Activated B cell treated with CpG ODN at 0.5 μM for 24 hours (primary cell): ENCODE results near the gene HOXB3. TPM values are rescaled to one million over a fixed set of nuclear protein-coding genes. Genes with fewer than 3 reads are reported as not detected.
"Not testable (repeated sequence)": the region's sequence is repeated elsewhere in the genome, so short reads cannot be mapped to it uniquely, and the experiment has no call there.

Experiments used
- ATAC-seq: fragments of 200-7000 bp; cut with Tn5 transposase; one replicate; pipeline ENCODE4 v1.10.0; 2021; ENCODE audit warnings: low read depth, mild to moderate bottlenecking, moderate library complexity
- CTCF ChIA-PET: fragments of 350-600 bp; sonication (Branson Sonifier 250); formaldehyde crosslinking; loops from one replicate; lab custom pipeline; 2021; ENCODE audit warnings: antibody characterized with exemption; lab: Charles Lee
- POLR2A ChIA-PET: fragments of 350-600 bp; sonication (Branson Sonifier 250); formaldehyde crosslinking; loops from one replicate; lab custom pipeline; 2021; ENCODE audit warnings: antibody characterized with exemption; lab: Charles Lee
- DNase-seq: peaks from one replicate; pipeline ENCODE4 v3.0.0; 2022
- H3K27ac Mint-ChIP-seq: one replicate; pipeline ENCODE4 v1.8.0; 2020; ENCODE audit warnings: mixed read lengths
- H3K27me3 Mint-ChIP-seq: one replicate; pipeline ENCODE4 v1.8.0; 2021; ENCODE audit warnings: mixed read lengths
- H3K36me3 Mint-ChIP-seq: one replicate; pipeline ENCODE4 v1.8.0; 2021; ENCODE audit warnings: low read depth, mixed read lengths
- H3K4me1 Mint-ChIP-seq: one replicate; pipeline ENCODE4 v1.8.0; 2021; ENCODE audit warnings: mixed read lengths
- H3K4me3 Mint-ChIP-seq: one replicate; pipeline ENCODE4 v1.8.0; 2020; ENCODE audit warnings: mild to moderate bottlenecking, mixed read lengths
- H3K9me3 Mint-ChIP-seq: one replicate; pipeline ENCODE4 v1.8.0; 2020; ENCODE audit warnings: mixed read lengths
- intact Hi-C: fragments of 100-400 bp; cut with micrococcal nuclease; formaldehyde crosslinking; loops from one replicate; pipeline ENCODE4 v1.15.1; 2024
- total RNA-seq: library from RNA; stranded (reverse); gene quantifications from 2 replicates; pipeline ENCODE4 v1.2.3, GENCODE V29; 2022
- TF ChIP-seq, protein P1 (sequence below): fragments of 200-600 bp; IDR thresholded peaks from one replicate; pipeline ENCODE4 v1.8.0; 2022; ENCODE audit warnings: antibody characterized with exemption, mild to moderate bottlenecking

HOXB3 gene
- total RNA-seq, 1 donor from 2014 or later: 2.6 TPM

- POLR2A ChIA-PET: interaction anchor here (0.9 to 1.0 kb wide), 2 partner anchors 9 to 401 kb away, joined by 3 read pairs; no protein-coding TSS in a partner anchor
- CTCF ChIA-PET: no interaction called here
- DNase-seq (no peak), ATAC-seq (no peak)
- H3K9me3 Mint-ChIP-seq: no peaks in the 10 kb centered on the region
- intact Hi-C loops: loop anchor here (2.0 kb wide), 1 partner anchor 28 kb away; no protein-coding TSS in a partner anchor
- no peak overlapping the region for H3K27ac Mint-ChIP-seq
- TF ChIP-seq, protein P1, sequence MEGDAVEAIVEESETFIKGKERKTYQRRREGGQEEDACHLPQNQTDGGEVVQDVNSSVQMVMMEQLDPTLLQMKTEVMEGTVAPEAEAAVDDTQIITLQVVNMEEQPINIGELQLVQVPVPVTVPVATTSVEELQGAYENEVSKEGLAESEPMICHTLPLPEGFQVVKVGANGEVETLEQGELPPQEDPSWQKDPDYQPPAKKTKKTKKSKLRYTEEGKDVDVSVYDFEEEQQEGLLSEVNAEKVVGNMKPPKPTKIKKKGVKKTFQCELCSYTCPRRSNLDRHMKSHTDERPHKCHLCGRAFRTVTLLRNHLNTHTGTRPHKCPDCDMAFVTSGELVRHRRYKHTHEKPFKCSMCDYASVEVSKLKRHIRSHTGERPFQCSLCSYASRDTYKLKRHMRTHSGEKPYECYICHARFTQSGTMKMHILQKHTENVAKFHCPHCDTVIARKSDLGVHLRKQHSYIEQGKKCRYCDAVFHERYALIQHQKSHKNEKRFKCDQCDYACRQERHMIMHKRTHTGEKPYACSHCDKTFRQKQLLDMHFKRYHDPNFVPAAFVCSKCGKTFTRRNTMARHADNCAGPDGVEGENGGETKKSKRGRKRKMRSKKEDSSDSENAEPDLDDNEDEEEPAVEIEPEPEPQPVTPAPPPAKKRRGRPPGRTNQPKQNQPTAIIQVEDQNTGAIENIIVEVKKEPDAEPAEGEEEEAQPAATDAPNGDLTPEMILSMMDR: no peak
- no peaks in the 10 kb centered on the region for H3K36me3 Mint-ChIP-seq
- H3K4me3 Mint-ChIP-seq: peak overlapping the region; percentile 69
- H3K27me3 Mint-ChIP-seq: peaks cover 15% of the 10 kb centered on the region
- peaks cover 24% of the 10 kb centered on the region for H3K4me1 Mint-ChIP-seq
Observed at GRCh38 chr17:48513097-48513496, 76.9 kb downstream of the HOXB3 start.

- intact Hi-C loops: no loop called here
- no peak for DNase-seq
Observed at GRCh38 chr17:48510761-48511604, 79.1 kb downstream of the HOXB3 start.

GRCh38 chr17:48510381-48510760 lies 79.7 kb downstream of the HOXB3 start:
- no peak overlapping the region for H3K27ac Mint-ChIP-seq
- DNase-seq: no peak
- peaks cover 7% of the 10 kb centered on the region for H3K27me3 Mint-ChIP-seq
- ChIA-PET CTCF (no interaction called here), POLR2A (interaction anchor here (0.6 kb wide), 1 partner anchor 91 kb away, joined by 4 read pairs; no protein-coding TSS in a partner anchor)
- no peaks in the 10 kb centered on the region for H3K36me3 Mint-ChIP-seq
- no peak for ATAC-seq
- TF ChIP-seq, protein P1: no peak
- intact Hi-C loops: no loop called here
- H3K4me1 Mint-ChIP-seq: peaks cover 17% of the 10 kb centered on the region
- no peak overlapping the region for H3K4me3 Mint-ChIP-seq
- no peaks in the 10 kb centered on the region for H3K9me3 Mint-ChIP-seq

More at GRCh38 chr17:48510761-48511604, 79.1 kb downstream of the HOXB3 start:
- H3K36me3 Mint-ChIP-seq: no peaks in the 10 kb centered on the region
- peaks cover 10% of the 10 kb centered on the region for H3K27me3 Mint-ChIP-seq
- H3K4me1 Mint-ChIP-seq: peaks cover 17% of the 10 kb centered on the region
- no peak overlapping the region for H3K4me3 Mint-ChIP-seq
- H3K9me3 Mint-ChIP-seq: no peaks in the 10 kb centered on the region
- no peak overlapping the region for H3K27ac Mint-ChIP-seq
- ChIA-PET CTCF (no interaction called here), POLR2A (no interaction called here)
- TF ChIP-seq, protein P1: no peak
- peak; percentile 21 for ATAC-seq

DNA sequence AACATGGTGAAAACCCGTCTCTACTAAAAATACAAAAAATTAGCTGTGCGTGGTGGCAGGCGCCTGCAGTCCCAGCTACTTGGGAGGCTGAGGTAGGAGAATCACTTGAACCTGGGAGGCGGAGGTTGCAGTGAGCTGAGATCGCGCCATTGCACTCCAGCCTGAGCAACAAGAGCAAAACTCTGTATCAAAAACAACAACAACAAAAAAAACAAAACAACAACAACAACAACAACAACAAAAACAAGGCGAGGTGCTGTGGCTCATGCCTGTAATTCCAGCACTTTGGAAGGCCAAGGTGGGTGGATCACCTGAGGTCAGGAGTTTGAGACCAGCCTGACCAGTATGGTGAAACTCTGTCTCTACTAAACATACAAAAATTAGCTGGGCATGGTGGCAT lies 80.3 kb downstream of the HOXB3 start:
- H3K27me3 Mint-ChIP-seq, DNase-seq, intact Hi-C loops, H3K9me3 Mint-ChIP-seq, CTCF ChIA-PET, H3K36me3 Mint-ChIP-seq, H3K27ac Mint-ChIP-seq, ATAC-seq, H3K4me3 Mint-ChIP-seq: not testable (repeated sequence)
- POLR2A ChIA-PET: interaction anchor here (0.6 to 0.7 kb wide), 2 partner anchors 90 to 1337 kb away, joined by 4 to 9 read pairs; no protein-coding TSS in a partner anchor
- peaks cover 17% of the 10 kb centered on the region for H3K4me1 Mint-ChIP-seq

GRCh38 chr17:48506246-48506645 lies 83.8 kb downstream of the HOXB3 start:
- Mint-ChIP-seq H3K27me3 (peaks cover 15% of the 10 kb centered on the region), H3K36me3 (no peaks in the 10 kb centered on the region), H3K4me3 (no peak overlapping the region), H3K4me1 (peaks cover 4% of the 10 kb centered on the region), H3K27ac (no peak overlapping the region), H3K9me3 (no peaks in the 10 kb centered on the region)
- no peak for DNase-seq
- intact Hi-C loops: no loop called here
- ChIA-PET CTCF (no interaction called here), POLR2A (no interaction called here)
- no peak for ATAC-seq
- TF ChIP-seq, protein P1: no peak
